NT2/D1 (cell line): ENCODE data around the gene LYPD8.

Experiments
- SUZ12 ChIP-seq: IDR thresholded peaks from 2 replicates; pipeline ENCODE4 v1.6.1; 2011; ENCODE audit not compliant: insufficient read length, insufficient read depth; ENCODE audit errors: extremely low read depth
- YY1 ChIP-seq: IDR thresholded peaks from 2 replicates; pipeline ENCODE4 v1.6.1; 2011; ENCODE audit not compliant: insufficient read length, insufficient read depth

DNA sequence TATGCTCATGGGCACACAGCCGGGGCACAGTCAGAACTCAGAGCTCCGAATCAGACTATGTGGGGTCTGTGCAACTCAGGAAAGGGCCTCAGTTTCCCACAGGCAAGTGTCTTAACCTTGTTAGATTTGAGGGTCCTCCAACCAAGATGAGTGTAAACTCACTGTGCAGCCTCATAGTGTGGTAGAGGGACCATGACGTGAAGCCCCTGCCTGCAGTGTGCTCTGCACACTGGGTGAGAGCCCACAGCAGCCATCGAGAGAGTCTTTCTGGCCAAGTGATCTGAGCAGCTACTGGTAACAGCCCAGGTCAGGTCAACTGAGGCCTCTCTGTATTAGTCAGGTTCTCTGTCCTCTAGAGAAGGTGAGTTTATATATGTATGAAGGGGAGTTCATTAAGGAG, 592 bp upstream of the LYPD8 start:
- TF ChIP-seq YY1 = no peak
- TF ChIP-seq SUZ12 = no peak
